ENCODE data around the gene GATA1.
A peak's percentile ranks its signal among the peaks of the same experiment; 100 is the strongest.

Gene GATA1

DNA sequence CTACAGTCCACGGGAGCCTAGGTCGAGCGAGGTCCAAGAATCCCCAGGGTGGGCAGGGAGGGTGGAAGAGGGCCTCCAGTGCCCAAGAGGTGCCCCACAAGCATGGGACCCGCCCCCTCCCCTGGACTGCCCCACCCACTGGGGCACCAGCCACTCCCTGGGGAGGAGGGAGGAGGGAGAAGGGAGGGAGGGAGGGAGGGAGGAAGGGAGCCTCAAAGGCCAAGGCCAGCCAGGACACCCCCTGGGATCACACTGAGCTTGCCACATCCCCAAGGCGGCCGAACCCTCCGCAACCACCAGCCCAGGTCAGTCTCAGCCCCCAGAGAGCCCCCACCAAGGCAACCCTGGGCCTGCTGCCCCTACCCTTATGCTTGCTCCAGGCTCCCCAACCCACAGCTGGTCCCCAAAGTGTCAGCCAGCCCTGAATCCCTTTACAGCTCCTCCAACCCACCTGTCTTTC is at the start of gene GATA1:
GATA1 (plus strand) TSS at position 250 of the 460 bp plus-strand sequence. CDS start 4,520 bp downstream, outside the sequence.
- no peak for DNase-seq
- in situ Hi-C loops (cut with HindIII; ENCODE audit: low pct_ligation_motif_present, low pct_unique_long_range_greater_than_20kb, low sequenced_read_pairs), result no loop called here

DNA sequence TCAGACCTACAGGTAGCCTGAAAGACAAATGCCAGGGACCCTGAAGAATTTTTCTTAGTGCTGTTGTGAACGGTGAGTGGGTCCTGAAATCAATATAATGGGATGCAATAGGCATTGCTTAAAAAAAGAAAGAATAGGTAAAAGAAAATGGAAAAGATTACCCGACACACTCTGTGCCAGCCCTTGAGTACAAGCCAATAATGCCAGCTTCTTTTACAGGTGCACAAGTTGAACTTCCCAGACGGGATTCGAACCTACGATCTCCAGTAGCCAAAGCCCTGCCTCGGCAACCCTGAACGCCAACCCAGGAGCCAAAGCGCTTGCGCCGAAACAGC is 49.5 kb upstream of the GATA1 start:
- no peak for DNase-seq
- in situ Hi-C loops (cut with HindIII; ENCODE audit: low pct_ligation_motif_present, low pct_unique_long_range_greater_than_20kb, low sequenced_read_pairs), result no loop called here

DNA sequence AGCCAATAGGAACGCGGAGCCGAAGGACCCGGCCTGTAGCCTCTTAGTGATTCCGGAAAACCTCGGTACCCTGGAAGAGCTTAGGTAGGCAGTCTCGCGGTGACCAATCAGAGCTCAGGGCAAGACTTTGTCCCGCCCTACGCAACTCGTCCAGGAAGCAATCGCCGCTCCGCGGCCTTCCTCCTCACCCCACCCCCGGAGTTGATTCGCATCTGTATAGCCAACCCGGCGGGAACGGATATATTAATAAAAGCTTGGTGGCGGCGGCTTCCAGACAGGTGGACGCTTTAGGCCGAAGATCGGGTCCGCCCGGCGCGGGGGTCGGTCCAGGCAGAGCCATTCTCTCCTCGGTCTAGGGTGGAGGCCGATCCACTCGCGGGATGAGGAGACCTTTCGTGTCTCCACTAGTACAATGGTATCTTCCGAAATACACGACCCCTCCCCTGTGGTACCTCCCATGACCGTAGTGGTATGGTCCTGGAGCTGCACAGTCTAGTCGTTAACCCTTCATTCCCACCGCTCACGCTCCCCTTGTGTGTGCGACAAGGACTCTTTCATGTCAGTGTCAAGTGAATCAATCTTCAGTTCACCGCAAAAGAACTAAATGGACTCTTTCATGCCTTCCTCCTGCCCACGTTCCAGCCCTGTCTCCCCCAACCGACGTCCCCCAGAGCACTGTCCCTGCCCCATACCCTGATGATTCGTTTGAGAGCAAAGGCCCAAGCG is 49.0 kb upstream of the GATA1 start:
- in situ Hi-C loops (cut with HindIII; ENCODE audit: low pct_ligation_motif_present, low pct_unique_long_range_greater_than_20kb, low sequenced_read_pairs), result no loop called here
- peak; percentile 92 for DNase-seq

DNA sequence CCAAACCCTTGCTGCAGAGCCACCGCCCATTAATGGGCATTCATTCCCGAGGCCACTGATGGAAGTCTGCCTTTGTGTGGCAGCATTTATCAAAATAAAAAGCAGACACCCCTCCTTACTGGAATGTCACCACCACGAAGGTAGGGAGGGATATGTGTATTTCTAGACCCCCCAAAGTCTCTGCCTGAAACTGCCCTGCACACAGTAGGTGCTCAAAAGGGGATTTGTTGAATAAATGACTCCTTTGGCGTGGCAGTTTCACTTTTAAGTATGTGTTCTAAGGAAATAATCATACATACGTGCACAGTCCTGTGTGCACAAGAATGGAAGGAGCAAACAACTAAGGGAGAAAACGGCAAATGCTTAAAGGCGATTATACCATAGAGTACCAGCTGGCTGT is 48.5 kb upstream of the GATA1 start:
- DNase-seq, result no peak
- in situ Hi-C loops (cut with HindIII; ENCODE audit: low pct_ligation_motif_present, low pct_unique_long_range_greater_than_20kb, low sequenced_read_pairs), result no loop called here

DNA sequence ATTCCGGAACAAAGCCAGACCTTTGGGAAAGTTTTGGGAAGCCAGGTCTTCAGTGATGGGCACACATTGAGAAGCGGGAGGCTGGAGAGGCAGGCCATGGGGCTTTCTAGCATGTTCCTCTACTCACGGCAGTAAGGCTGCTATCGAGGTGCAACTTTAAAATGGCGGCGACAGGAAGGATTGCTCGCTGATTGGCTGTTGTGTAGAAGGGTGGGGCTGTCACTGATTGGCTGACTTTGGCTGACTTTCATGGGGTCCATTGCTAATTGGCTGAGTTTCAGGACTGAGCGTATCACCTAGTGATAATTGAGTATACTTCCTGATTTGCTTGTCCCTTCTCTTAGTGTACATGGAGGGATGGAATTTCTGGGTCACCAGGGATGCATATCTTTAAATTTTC is 44.6 kb upstream of the GATA1 start:
- no peak for DNase-seq
- in situ Hi-C loops (cut with HindIII; ENCODE audit: low pct_ligation_motif_present, low pct_unique_long_range_greater_than_20kb, low sequenced_read_pairs), result no loop called here

DNA sequence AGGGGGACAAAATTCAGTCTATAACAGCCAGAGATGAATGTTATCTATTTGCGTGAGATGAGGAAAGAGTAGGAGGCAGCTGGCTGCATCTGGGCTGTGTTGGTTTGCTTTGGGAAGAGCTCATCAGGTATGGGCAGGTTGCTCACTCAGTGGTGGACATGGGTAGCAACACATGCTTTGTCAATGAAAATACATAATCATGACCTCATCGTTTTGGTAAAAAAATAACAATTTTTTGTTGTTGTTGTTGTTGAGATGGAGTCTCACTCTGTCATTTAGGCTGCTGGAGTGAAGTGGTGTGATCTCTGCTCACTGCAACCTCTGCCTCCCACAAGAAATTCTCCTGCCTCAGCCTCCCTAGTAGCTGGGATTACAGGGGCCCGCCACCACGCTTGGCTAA is 41.2 kb upstream of the GATA1 start:
- in situ Hi-C loops (cut with HindIII; ENCODE audit: low pct_ligation_motif_present, low pct_unique_long_range_greater_than_20kb, low sequenced_read_pairs), result no loop called here
- no peak for DNase-seq

DNA sequence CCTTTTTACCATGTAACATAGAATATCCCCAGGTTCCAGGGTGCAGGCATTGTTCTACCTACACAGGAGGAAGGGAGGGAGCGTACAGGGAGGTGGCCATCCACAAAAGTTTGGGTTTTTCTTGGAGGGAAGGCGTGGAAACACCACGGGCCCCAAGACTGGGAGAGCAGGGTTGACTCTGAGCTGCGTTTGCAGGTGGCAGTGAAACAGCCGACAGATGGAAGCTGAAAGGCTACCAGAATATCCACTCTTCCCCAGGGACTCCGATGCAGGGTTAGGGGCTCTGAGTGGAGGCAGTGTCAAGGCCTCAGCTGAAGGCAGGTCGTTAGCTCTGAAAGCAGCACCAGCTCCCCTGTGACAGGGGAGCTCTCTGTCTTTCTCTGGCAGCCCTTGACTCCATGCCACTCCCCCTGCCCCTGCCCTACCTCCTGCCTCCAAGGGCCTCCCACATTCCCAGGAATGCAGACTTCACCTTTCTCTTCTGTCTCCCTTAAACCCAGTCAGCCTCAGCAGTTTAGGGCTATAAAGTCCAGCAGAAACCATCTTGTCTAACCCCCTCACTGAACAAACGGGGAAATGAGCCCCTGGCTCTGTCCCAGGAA is 38.9 kb upstream of the GATA1 start:
- in situ Hi-C loops (cut with HindIII; ENCODE audit: low pct_ligation_motif_present, low pct_unique_long_range_greater_than_20kb, low sequenced_read_pairs), result no loop called here

DNA sequence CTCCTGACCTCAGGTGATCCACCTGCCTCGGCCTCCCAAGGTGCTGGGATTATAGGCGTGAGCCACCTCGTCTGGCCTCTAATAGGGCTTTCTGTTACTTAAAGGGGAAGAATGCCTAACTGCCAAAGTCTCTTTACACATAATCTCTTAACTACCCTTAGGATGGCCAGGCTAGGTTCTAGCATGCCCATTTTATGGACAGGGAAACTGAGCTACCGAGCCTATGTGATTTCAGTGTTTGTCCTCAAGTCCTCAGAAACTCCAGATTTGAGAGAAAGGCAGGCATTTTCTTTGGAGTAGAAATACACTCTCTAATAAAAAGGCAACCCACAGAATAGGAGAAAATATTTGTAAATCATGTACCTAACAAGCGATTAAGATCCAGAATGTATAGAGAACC is 37.2 kb upstream of the GATA1 start:
- DNase-seq, result no peak
- in situ Hi-C loops (cut with HindIII; ENCODE audit: low pct_ligation_motif_present, low pct_unique_long_range_greater_than_20kb, low sequenced_read_pairs), result no loop called here

More for the DNA sequence above, 38.9 kb upstream of the GATA1 start:
- no peak for DNase-seq

DNA sequence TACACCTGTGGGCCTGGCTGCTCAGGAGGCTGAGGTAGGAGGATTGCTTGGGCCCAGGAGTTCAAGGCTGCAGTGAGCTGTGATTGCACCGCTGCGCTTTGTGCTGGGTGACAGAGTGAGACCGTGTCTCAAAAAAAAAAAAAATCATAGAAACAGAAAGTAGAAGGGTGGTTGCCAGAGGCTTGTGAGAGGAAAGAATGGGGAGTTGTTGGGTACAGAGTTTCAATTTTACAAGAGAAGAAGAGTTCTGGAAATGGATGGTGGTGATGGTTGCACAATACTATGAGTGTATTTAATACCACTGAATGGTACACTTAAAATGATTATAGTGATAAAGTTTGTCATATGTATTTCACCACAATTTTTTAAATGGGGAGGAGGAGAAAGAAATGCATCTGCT is 35.0 kb upstream of the GATA1 start:
- in situ Hi-C loops (cut with HindIII; ENCODE audit: low pct_ligation_motif_present, low pct_unique_long_range_greater_than_20kb, low sequenced_read_pairs), result no loop called here
- DNase-seq, result no peak

DNA sequence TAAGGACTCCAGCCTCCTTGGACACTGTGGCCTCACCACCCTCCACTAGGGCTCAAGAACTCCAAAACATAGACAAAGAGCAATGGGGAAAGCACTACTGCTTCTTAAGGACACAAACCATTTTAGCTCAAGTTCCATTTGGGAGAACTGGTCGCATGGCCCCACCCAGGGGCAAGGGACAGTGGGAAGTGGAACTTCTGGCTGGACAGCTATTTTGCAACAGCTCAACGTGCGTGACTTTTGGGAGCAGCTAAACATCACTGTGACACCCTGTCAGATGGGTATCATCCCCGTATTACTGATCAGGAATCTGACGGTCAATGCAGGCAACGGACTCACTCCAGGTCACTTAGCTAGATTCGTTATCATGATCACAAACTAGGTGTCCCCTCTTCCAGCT is 33.9 kb upstream of the GATA1 start:
- DNase-seq, result no peak
- in situ Hi-C loops (cut with HindIII; ENCODE audit: low pct_ligation_motif_present, low pct_unique_long_range_greater_than_20kb, low sequenced_read_pairs), result no loop called here

DNA sequence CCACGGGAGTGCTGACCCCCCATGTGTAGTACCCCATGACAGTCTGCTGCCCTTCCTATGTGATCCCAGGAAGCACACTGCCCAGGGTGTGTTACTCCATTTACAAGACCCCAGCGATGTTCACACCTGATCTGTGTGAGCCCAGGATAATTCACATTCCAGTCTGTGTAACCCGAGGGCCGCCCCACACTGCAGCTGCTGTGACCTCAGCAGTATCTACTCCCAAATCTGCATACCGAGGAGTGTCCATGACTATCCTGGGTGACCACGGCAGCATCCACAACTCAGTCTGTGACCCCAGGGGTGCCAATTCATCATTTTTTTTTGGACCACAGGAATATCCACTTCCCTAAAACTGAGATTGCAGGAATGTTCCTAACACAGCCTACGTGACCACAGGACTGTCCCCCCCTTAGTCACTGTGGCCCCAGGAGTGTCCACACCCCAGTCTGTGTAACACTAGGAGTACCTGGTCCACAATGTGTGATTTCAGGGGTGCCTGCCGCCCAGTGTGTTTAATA is 32.6 kb upstream of the GATA1 start:
- no peak for DNase-seq
- in situ Hi-C loops (cut with HindIII; ENCODE audit: low pct_ligation_motif_present, low pct_unique_long_range_greater_than_20kb, low sequenced_read_pairs), result no loop called here

DNA sequence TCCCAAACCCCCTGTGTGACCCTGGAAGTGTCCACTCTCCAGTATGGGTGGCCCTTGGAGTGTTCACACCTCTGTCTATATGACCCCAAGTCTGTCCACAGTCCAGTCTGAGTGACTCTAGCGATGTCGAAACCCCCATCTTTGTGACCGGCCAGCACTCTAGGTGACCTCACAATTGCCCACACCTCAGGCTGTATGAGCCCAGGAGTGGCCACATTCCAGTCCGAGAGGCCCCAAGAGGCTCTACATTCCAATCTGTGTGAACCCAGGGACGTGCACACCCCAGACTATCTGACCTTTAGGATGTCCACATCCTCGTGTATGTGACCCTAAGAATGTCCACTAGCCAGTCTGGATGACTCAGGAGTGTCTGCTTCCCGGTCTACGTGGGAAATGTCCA is 32.2 kb upstream of the GATA1 start:
- in situ Hi-C loops (cut with HindIII; ENCODE audit: low pct_ligation_motif_present, low pct_unique_long_range_greater_than_20kb, low sequenced_read_pairs), result no loop called here
- DNase-seq, result no peak

DNA sequence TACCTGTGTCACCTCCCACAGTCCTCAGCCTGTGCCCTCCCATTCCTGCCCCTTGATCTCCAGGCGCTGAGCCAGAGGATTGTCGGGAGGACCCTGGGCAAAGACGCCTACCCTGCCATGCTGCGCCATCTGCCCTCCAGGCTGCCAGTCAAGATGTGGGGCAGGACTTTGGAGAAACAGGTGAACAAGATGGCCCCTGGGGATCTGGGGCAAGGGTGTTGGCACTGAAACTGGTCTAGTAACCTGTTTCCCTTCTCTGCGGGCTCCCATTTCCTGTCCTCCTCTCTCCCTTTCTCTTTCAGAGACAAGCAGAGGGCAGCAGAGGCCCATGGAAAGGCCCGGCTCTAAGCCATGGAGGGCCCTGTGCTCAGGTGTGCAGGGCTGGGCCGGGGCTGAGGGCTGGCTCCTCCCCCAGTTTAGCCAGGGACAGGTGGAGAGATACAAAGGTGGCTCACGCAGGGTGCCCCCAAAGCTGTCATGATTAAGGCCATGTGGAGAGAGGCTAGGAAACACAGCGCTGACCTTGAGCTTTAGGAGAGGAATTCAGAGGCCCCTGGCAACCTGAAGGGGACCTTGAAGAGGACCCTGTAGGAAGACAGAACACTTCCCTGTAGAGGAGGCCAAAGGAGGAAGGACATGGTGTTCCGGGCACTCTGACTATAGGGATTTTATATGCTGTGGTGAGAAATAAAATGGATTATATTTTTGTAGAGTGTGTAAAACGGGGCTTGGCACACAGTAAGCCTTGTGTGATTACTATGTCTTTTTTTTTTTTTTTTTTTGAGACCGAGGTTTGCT is 24.5 kb upstream of the GATA1 start, which contains the start of gene GLOD5:
GLOD5 (plus strand) TSS at position 74 of the 798 bp plus-strand sequence; CDS start at position 118, 44 bp downstream.
- DNase-seq, result peak; percentile 31
- in situ Hi-C loops (cut with HindIII; ENCODE audit: low pct_ligation_motif_present, low pct_unique_long_range_greater_than_20kb, low sequenced_read_pairs), result no loop called here

DNA sequence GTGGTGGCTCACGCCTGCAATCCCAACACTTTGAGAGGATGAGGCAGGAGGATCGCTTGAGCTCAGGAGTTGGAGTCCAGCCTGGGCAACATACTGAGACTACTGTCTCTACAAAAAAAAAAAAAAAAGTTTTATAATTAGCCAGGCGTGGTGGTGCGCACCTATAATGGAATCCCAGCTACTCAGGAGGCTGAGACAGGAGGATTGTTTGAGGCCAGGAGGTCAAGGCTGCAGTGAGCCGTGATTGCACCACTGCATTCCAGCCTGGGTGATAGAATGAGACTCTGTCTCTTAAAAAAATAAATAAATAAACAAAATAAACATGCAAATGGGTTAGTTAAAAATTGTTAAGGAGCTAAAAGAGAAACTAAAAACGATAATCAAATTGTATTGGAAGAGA is 17.2 kb upstream of the GATA1 start:
- DNase-seq, result no peak
- in situ Hi-C loops (cut with HindIII; ENCODE audit: low pct_ligation_motif_present, low pct_unique_long_range_greater_than_20kb, low sequenced_read_pairs), result no loop called here

DNA sequence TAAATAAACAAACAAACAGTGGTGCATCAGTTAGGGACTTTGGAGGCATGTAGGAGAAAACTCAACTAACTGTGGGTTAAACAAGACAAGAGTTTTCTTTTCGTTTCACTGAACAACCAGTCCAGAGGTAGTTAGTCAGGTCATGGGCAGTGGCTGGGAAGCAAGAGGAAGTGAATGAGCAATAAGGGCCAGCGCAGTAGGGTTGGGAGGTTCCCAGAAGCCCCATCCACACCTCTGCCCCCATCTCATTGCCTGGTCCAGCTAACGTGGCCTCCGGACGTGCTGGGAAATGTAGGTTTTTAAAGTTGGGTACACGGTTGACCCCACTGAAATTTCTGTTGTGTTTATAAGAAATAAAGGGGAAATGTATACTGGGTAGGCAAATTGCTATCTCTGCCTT is 16.1 kb upstream of the GATA1 start:
- in situ Hi-C loops (cut with HindIII; ENCODE audit: low pct_ligation_motif_present, low pct_unique_long_range_greater_than_20kb, low sequenced_read_pairs), result no loop called here

DNA sequence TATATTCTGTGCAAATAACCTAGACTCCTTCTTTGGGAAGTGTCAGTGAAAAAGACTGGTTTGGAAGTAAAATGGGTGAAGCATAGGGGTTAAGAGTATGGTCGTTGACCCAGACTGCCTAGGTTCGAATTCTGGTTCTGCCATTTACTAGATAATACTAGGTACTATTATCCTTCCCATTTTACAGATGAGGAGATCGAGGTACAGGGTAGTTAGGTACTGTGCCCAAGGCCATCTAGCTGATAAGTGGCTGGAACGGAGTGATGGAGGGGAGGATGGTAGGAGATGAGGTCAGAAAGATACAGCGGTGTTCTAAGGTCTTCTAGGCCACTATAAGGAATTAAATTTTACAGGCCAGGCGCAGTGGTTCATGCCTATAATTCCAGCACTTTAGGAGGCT is 13.8 kb upstream of the GATA1 start:
- in situ Hi-C loops (cut with HindIII; ENCODE audit: low pct_ligation_motif_present, low pct_unique_long_range_greater_than_20kb, low sequenced_read_pairs), result no loop called here
- no peak for DNase-seq

More for the DNA sequence above, 16.1 kb upstream of the GATA1 start:
- DNase-seq, result no peak

DNA sequence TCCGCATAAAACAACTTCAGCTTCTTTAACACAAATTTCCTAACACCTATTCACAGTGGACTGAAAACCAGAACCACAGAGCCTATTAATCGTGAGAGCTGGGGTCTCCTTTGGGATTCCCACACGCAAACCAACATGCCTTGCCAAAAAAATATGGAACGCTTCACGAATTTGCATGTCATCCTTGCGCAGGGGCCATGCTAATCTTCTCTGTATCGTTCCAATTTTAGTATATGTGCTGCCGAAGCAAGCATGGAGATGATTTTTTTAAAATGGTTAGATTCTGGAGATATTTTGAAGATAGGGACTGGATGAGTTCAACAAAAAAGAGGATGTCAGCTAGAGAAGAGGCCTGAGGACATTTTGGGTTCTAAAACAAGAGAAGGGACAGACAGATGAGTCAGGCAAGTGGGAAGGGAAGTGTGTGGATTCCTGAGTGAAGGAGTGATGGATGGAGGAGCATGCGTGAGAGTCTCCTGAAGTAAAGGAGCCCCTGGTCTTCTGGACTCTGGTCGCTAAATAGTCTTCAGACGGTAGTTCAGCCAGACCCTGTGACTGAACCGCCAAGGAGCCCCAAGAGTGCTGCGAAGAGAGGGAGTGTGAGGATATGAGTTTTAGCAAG is 9.5 kb upstream of the GATA1 start:
- in situ Hi-C loops (cut with HindIII; ENCODE audit: low pct_ligation_motif_present, low pct_unique_long_range_greater_than_20kb, low sequenced_read_pairs), result no loop called here
- DNase-seq, result no peak

DNA sequence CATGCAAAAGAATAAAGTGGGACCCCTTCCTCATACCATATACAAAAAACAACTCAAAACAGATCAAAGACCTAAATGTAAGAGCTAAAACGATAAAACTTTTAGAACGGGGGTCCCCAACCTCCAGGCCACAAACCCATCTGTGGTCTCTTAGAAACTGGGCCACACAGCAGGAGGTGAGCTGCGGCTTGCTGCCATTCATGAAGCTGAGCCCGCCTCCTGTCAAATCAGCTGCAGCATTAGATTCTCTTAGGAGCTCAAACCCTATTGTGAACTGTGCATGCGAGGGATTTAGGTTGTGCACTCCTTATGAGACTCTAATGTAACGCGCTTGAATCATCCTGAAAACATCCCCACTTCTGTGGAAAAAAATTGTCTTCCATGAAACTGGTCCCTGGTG is 7.0 kb upstream of the GATA1 start:
- no peak for DNase-seq
- in situ Hi-C loops (cut with HindIII; ENCODE audit: low pct_ligation_motif_present, low pct_unique_long_range_greater_than_20kb, low sequenced_read_pairs), result no loop called here

DNA sequence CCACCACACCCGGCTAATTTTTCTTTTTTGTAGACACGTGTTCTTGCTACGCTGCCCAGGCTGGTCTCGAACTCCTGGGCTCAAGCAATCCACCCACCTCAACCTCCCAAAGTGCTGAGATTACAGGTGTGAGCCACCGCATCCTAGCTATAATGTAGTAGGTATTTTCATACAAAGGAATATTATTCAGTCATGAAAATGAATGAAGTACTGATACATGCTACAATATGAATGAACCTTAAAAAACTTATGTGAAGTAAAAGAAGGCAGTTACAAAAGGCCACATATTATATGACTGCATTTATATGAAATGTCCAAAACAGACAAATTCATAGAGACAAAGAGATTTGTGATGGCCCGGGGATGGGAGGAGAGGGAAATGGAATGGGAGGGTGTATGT is 4.7 kb upstream of the GATA1 start:
- in situ Hi-C loops (cut with HindIII; ENCODE audit: low pct_ligation_motif_present, low pct_unique_long_range_greater_than_20kb, low sequenced_read_pairs), result no loop called here
- no peak for DNase-seq
